Measurements from ENCODE around the gene ZNF275. TPM values are rescaled to one million over a fixed set of nuclear protein-coding genes. Genes with fewer than 3 reads are reported as not detected.
"Not testable (repeated sequence)": the region's sequence is repeated elsewhere in the genome, so short reads cannot be mapped to it uniquely, and the experiment has no call there.

Gene ZNF275
- polyA plus RNA-seq, 6 donors from 2014 or later, result 4.6 to 11.1 (median 7.2) TPM

- H3K9me3 Mint-ChIP-seq, result peaks cover 0 to 3% (median 0%) of the 10 kb centered on the region in 7 donors
- H3K36me3 Mint-ChIP-seq, result no peaks in the 10 kb centered on the region
- ATAC-seq (ENCODE audit: low read depth in 2 of 2) (no peak), DNase-seq (no peak)
- no peak overlapping the region for H3K27ac Mint-ChIP-seq
- peaks cover 0 to 36% (median 8%) of the 10 kb centered on the region in 3 donors for H3K27me3 Mint-ChIP-seq
- H3K4me1 Mint-ChIP-seq, result no peaks in the 10 kb centered on the region
- no peak overlapping the region for H3K4me3 Mint-ChIP-seq
Measured at GRCh38 chrX:153375571-153375970, 41.6 kb downstream of the ZNF275 start.

- ATAC-seq (ENCODE audit: low read depth in 2 of 2), result no peak
- no peaks in the 10 kb centered on the region for H3K4me1 Mint-ChIP-seq
- no peak overlapping the region for H3K4me3 Mint-ChIP-seq
- peaks cover 0 to 30% (median 5%) of the 10 kb centered on the region in 3 donors for H3K27me3 Mint-ChIP-seq
- no peak for DNase-seq
- peaks cover 0 to 3% (median 0%) of the 10 kb centered on the region in 7 donors for H3K9me3 Mint-ChIP-seq
- H3K27ac Mint-ChIP-seq, result no peak overlapping the region
- no peaks in the 10 kb centered on the region for H3K36me3 Mint-ChIP-seq
Measured at GRCh38 chrX:153377727-153378126, 43.8 kb downstream of the ZNF275 start.

GRCh38 chrX:153378607-153379006 is 44.7 kb downstream of the ZNF275 start:
- Mint-ChIP-seq H3K27ac (no peak overlapping the region), H3K9me3 (peaks cover 0 to 3% (median 0%) of the 10 kb centered on the region in 7 donors), H3K36me3 (no peaks in the 10 kb centered on the region), H3K4me1 (no peaks in the 10 kb centered on the region), H3K4me3 (no peak overlapping the region), H3K27me3 (peaks cover 0 to 21% (median 5%) of the 10 kb centered on the region in 3 donors)
- no peak for ATAC-seq (ENCODE audit: low read depth in 2 of 2)
- DNase-seq, result no peak

GRCh38 chrX:153379508-153379907 is 45.6 kb downstream of the ZNF275 start:
- Mint-ChIP-seq H3K4me3 (no peak overlapping the region), H3K4me1 (no peaks in the 10 kb centered on the region), H3K27ac (peak overlapping the region in 1 of 6 donors; percentile 46), H3K27me3 (peaks cover 0 to 12% (median 5%) of the 10 kb centered on the region in 3 donors), H3K9me3 (peaks cover 0 to 3% (median 0%) of the 10 kb centered on the region in 7 donors), H3K36me3 (no peaks in the 10 kb centered on the region)
- ATAC-seq (ENCODE audit: low read depth in 2 of 2) (no peak), DNase-seq (no peak)

- DNase-seq, result no peak
- Mint-ChIP-seq H3K36me3 (no peaks in the 10 kb centered on the region), H3K4me1 (no peaks in the 10 kb centered on the region), H3K27me3 (peaks cover 0 to 7% (median 5%) of the 10 kb centered on the region in 3 donors), H3K9me3 (peaks cover 0 to 3% (median 0%) of the 10 kb centered on the region in 7 donors), H3K4me3 (no peak overlapping the region), H3K27ac (peak overlapping the region in 3 of 6 donors; percentile 46 to 81 (median 52))
- ATAC-seq (ENCODE audit: low read depth in 2 of 2), result no peak
Measured at GRCh38 chrX:153379971-153380581, 46.1 kb downstream of the ZNF275 start.

GRCh38 chrX:153380691-153381090 is 46.7 kb downstream of the ZNF275 start:
- Mint-ChIP-seq H3K4me1 (no peaks in the 10 kb centered on the region), H3K4me3 (no peak overlapping the region), H3K36me3 (no peaks in the 10 kb centered on the region), H3K27me3 (peaks cover 0 to 2% (median under 1%) of the 10 kb centered on the region in 3 donors), H3K27ac (no peak overlapping the region), H3K9me3 (peaks cover 0 to 3% (median 0%) of the 10 kb centered on the region in 7 donors)
- ATAC-seq (ENCODE audit: low read depth in 2 of 2), result no peak
- DNase-seq, result no peak

GRCh38 chrX:153381684-153382532 is 48.0 kb downstream of the ZNF275 start:
- no peaks in the 10 kb centered on the region for H3K36me3 Mint-ChIP-seq
- DNase-seq, result no peak
- peak overlapping the region in 1 of 6 donors; percentile 56 for H3K27ac Mint-ChIP-seq
- peak; percentile 30 for ATAC-seq (ENCODE audit: low read depth in 2 of 2)
- peaks cover 0 to 6% (median 0%) of the 10 kb centered on the region in 3 donors for H3K27me3 Mint-ChIP-seq
- peaks cover 0 to 6% (median 0%) of the 10 kb centered on the region in 3 donors for H3K4me1 Mint-ChIP-seq
- peaks cover 0 to 2% (median 0%) of the 10 kb centered on the region in 7 donors for H3K9me3 Mint-ChIP-seq
- no peak overlapping the region for H3K4me3 Mint-ChIP-seq

GRCh38 chrX:153382563-153383482 is 48.9 kb downstream of the ZNF275 start:
- Mint-ChIP-seq H3K36me3 (no peaks in the 10 kb centered on the region), H3K4me1 (peaks cover 0 to 6% (median 0%) of the 10 kb centered on the region in 3 donors)

GRCh38 chrX:153384390-153384789 is 50.4 kb downstream of the ZNF275 start:
- Mint-ChIP-seq H3K4me1 (peaks cover 0 to 6% (median 0%) of the 10 kb centered on the region in 3 donors), H3K9me3 (no peaks in the 10 kb centered on the region), H3K36me3 (no peaks in the 10 kb centered on the region), H3K27ac (no peak overlapping the region), H3K27me3 (peaks cover 0 to 6% (median 0%) of the 10 kb centered on the region in 3 donors), H3K4me3 (no peak overlapping the region)
- DNase-seq, result no peak
- ATAC-seq (ENCODE audit: low read depth in 2 of 2), result no peak

More at GRCh38 chrX:153382563-153383482, 48.9 kb downstream of the ZNF275 start:
- Mint-ChIP-seq H3K27me3 (peaks cover 0 to 6% (median 0%) of the 10 kb centered on the region in 3 donors), H3K27ac (no peak overlapping the region), H3K4me3 (no peak overlapping the region), H3K9me3 (peaks cover 0 to 2% (median 0%) of the 10 kb centered on the region in 7 donors)
- no peak for DNase-seq
- ATAC-seq (ENCODE audit: low read depth in 2 of 2), result no peak

GRCh38 chrX:153384973-153385372 is 51.0 kb downstream of the ZNF275 start:
- H3K4me1 Mint-ChIP-seq; H3K4me3 Mint-ChIP-seq; H3K27ac Mint-ChIP-seq; H3K36me3 Mint-ChIP-seq; DNase-seq; ATAC-seq (ENCODE audit: low read depth in 2 of 2); H3K9me3 Mint-ChIP-seq; H3K27me3 Mint-ChIP-seq: not testable (repeated sequence)

GRCh38 chrX:153386097-153386496 is 52.1 kb downstream of the ZNF275 start:
- H3K27ac Mint-ChIP-seq, result no peak overlapping the region
- H3K4me3 Mint-ChIP-seq, result no peak overlapping the region
- H3K9me3 Mint-ChIP-seq, result no peaks in the 10 kb centered on the region
- H3K27me3 Mint-ChIP-seq, result peaks cover 0 to 6% (median 0%) of the 10 kb centered on the region in 3 donors
- H3K36me3 Mint-ChIP-seq, result no peaks in the 10 kb centered on the region
- ATAC-seq (ENCODE audit: low read depth in 2 of 2) (no peak), DNase-seq (no peak)
- H3K4me1 Mint-ChIP-seq, result peaks cover 0 to 6% (median 0%) of the 10 kb centered on the region in 3 donors

- Mint-ChIP-seq H3K9me3 (no peaks in the 10 kb centered on the region), H3K4me1 (peaks cover 0 to 6% (median 0%) of the 10 kb centered on the region in 3 donors), H3K27ac (no peak overlapping the region), H3K36me3 (no peaks in the 10 kb centered on the region), H3K4me3 (no peak overlapping the region), H3K27me3 (peaks cover 0 to 6% (median 0%) of the 10 kb centered on the region in 3 donors)
- DNase-seq, result no peak
- no peak for ATAC-seq (ENCODE audit: low read depth in 2 of 2)
Measured at GRCh38 chrX:153387345-153387744, 53.4 kb downstream of the ZNF275 start.
